ENCODE data around the gene DAB2IP. TPM values are rescaled to one million over a fixed set of nuclear protein-coding genes. Genes with fewer than 3 reads are reported as not detected.

The DAB2IP gene
- polyA plus RNA-seq, 1 donor (not counting 4 experiments of a cell fraction or from before 2014, with no cell fraction given) = 28.6 TPM

DNA sequence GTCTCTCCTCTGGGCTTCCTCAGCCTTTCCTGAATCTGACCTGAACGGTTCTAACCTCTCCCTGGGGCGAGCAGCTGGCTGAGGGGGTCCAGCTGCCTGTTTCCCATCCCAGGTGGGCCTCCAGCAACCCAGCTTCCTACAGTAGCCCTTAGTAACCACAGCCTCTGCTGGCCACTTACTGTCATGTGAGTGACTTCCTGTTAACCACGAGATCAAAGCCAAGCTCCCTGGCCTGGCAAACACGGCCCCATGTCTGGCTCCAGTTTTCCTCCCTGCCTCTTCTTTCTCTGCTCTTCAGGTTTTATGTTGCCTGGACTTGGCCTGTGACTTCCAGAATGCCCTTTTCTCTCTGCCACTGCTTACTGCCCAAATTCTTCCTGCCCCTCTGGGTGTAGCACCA lies 47.2 kb upstream of the DAB2IP start:
- H3K79me2 ChIP-seq (ENCODE audit: control insufficient read depth, insufficient read depth, low read length) = no peaks in the 10 kb centered on the region
- dilution Hi-C loops (cut with MboI; ENCODE audit: extremely low pct_ligation_motif_present, low sequenced_read_pairs) = no loop called here
- H3K9me3 ChIP-seq (ENCODE audit: control insufficient read depth, low read depth, low read length) = no peaks in the 10 kb centered on the region
- no peak for FAIRE-seq
- H3K36me3 ChIP-seq (ENCODE audit: control insufficient read depth in 2 of 2, extremely low read depth in 1 of 2, insufficient read depth in 2 of 2, low read length in 2 of 2) = no peaks in the 10 kb centered on the region
- no peak overlapping the region for H3K4me2 ChIP-seq (ENCODE audit: control insufficient read depth, extremely low read depth, insufficient read depth, low read depth, low read length)
- peaks cover 11% of the 10 kb centered on the region for H3K4me1 ChIP-seq (ENCODE audit: control insufficient read depth, extremely low read depth, insufficient read depth, low read length)
- H3K27ac ChIP-seq (ENCODE audit: control insufficient read depth, insufficient read depth, low read length) = no peak overlapping the region
- peaks cover 24% of the 10 kb centered on the region for H3K27me3 ChIP-seq (ENCODE audit: control insufficient read depth, extremely low read depth, insufficient read depth, low read length)
- no peak overlapping the region for H2AFZ ChIP-seq (ENCODE audit: control insufficient read depth, low read length)
- no peak overlapping the region for H3K4me3 ChIP-seq (ENCODE audit: control insufficient read depth in 2 of 3, extremely low read depth in 1 of 3, insufficient read depth in 2 of 3, low read depth in 1 of 3, low read length in 3 of 3)
- no peaks in the 10 kb centered on the region for H4K20me1 ChIP-seq (ENCODE audit: control insufficient read depth, extremely low read depth, insufficient read depth, low read length)
- no peak for DNase-seq (ENCODE audit: low read depth, low spot score)
- H3K9ac ChIP-seq (ENCODE audit: control insufficient read depth, extremely low read depth, insufficient read depth, low read length) = no peak overlapping the region
- no peaks in the 10 kb centered on the region for H3K9me1 ChIP-seq (ENCODE audit: control insufficient read depth, extremely low read depth, insufficient read depth, low read length)
- TF ChIP-seq EZH2 (IDR thresholded peaks at IDR 0.05; ENCODE audit: low read length) = no peak
- TF ChIP-seq, protein P1, sequence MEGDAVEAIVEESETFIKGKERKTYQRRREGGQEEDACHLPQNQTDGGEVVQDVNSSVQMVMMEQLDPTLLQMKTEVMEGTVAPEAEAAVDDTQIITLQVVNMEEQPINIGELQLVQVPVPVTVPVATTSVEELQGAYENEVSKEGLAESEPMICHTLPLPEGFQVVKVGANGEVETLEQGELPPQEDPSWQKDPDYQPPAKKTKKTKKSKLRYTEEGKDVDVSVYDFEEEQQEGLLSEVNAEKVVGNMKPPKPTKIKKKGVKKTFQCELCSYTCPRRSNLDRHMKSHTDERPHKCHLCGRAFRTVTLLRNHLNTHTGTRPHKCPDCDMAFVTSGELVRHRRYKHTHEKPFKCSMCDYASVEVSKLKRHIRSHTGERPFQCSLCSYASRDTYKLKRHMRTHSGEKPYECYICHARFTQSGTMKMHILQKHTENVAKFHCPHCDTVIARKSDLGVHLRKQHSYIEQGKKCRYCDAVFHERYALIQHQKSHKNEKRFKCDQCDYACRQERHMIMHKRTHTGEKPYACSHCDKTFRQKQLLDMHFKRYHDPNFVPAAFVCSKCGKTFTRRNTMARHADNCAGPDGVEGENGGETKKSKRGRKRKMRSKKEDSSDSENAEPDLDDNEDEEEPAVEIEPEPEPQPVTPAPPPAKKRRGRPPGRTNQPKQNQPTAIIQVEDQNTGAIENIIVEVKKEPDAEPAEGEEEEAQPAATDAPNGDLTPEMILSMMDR (optimal IDR thresholded peaks at IDR 0.05 in 1 of 3, IDR thresholded peaks at IDR 0.05 in 1 of 3, conservative IDR thresholded peaks at IDR 0.05 in 1 of 3; ENCODE audit: extremely low read depth in 1 of 3, insufficient read depth in 2 of 3, low read length in 3 of 3) = no peak

DNA sequence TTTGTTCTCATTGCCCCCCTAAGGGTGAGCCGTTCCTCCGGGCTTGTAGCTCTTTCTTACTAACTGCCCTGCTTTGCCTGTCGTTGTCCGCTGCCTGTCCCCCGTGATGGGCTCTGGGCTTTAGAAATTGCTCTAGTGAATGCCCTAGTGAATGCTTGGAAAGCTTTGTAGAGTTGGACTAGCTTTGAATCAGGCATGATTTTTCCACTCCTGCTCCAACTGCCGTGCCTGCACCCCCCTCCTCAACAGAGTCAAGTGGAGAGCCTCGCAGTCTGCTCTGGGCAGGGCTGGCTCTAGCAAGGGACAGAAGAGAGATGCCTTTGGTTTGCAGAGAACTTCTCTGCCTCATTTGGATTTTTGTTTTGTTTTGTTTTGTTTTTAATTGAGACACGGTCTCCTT lies 46.8 kb upstream of the DAB2IP start:
- Histone ChIP-seq H3K27ac (ENCODE audit: control insufficient read depth, insufficient read depth, low read length) (no peak overlapping the region), H3K4me1 (ENCODE audit: control insufficient read depth, extremely low read depth, insufficient read depth, low read length) (peaks cover 9% of the 10 kb centered on the region), H3K27me3 (ENCODE audit: control insufficient read depth, extremely low read depth, insufficient read depth, low read length) (peaks cover 21% of the 10 kb centered on the region), H3K9me1 (ENCODE audit: control insufficient read depth, extremely low read depth, insufficient read depth, low read length) (no peaks in the 10 kb centered on the region), H3K79me2 (ENCODE audit: control insufficient read depth, insufficient read depth, low read length) (no peaks in the 10 kb centered on the region), H3K9me3 (ENCODE audit: control insufficient read depth, low read depth, low read length) (no peaks in the 10 kb centered on the region), H3K9ac (ENCODE audit: control insufficient read depth, extremely low read depth, insufficient read depth, low read length) (no peak overlapping the region), H4K20me1 (ENCODE audit: control insufficient read depth, extremely low read depth, insufficient read depth, low read length) (no peaks in the 10 kb centered on the region), H3K4me3 (ENCODE audit: control insufficient read depth in 2 of 3, extremely low read depth in 1 of 3, insufficient read depth in 2 of 3, low read depth in 1 of 3, low read length in 3 of 3) (no peak overlapping the region), H3K4me2 (ENCODE audit: control insufficient read depth, extremely low read depth, insufficient read depth, low read depth, low read length) (no peak overlapping the region), H2AFZ (ENCODE audit: control insufficient read depth, low read length) (no peak overlapping the region), H3K36me3 (ENCODE audit: control insufficient read depth in 2 of 2, extremely low read depth in 1 of 2, insufficient read depth in 2 of 2, low read length in 2 of 2) (no peaks in the 10 kb centered on the region)
- FAIRE-seq = no peak
- dilution Hi-C loops (cut with MboI; ENCODE audit: extremely low pct_ligation_motif_present, low sequenced_read_pairs) = no loop called here
- no peak for TF ChIP-seq EZH2 (IDR thresholded peaks at IDR 0.05; ENCODE audit: low read length)
- TF ChIP-seq, protein P1 (optimal IDR thresholded peaks at IDR 0.05 in 1 of 3, IDR thresholded peaks at IDR 0.05 in 1 of 3, conservative IDR thresholded peaks at IDR 0.05 in 1 of 3; ENCODE audit: extremely low read depth in 1 of 3, insufficient read depth in 2 of 3, low read length in 3 of 3) = no peak
- no peak for DNase-seq (ENCODE audit: low read depth, low spot score)
